Stomach (tissue), 19 donors: Measurements from ENCODE around the gene FHAD1. TPM values are rescaled to one million over a fixed set of nuclear protein-coding genes. Genes with fewer than 3 reads are reported as not detected.

Source experiments
- DNase-seq, 2 donors: peaks; one replicate each; pipeline versions ENCODE4 v3.0.0 to v3.0.0-alpha.2; 2013 to 2019
- H3K27ac ChIP-seq, 5 donors: fragments of 200-600 bp in 4 of 5; sonication (generic) in 4 of 5; one replicate each; pipeline ENCODE4 v1.5.1; 2013 to 2019; ENCODE audit warnings: mild to moderate bottlenecking in 1 of 5, moderate library complexity in 1 of 5
- H3K27me3 ChIP-seq, 3 donors: fragments of 200-600 bp; sonication (generic); one replicate each; pipeline ENCODE4 v1.5.1; 2017 to 2019; ENCODE audit warnings: mixed run types in 1 of 3
- H3K36me3 ChIP-seq, 4 donors: fragments of 200-600 bp; sonication (generic); 1 replicate in 3 of 4; 2 replicates in 1 of 4; pipeline ENCODE4 v1.5.1; 2016 to 2019
- H3K4me1 ChIP-seq, 4 donors: fragments of 200-600 bp; sonication (generic); one replicate each; pipeline ENCODE4 v1.5.1; 2016 to 2019
- H3K4me3 ChIP-seq, 4 donors: fragments of 200-600 bp; sonication (generic) in 3 of 4; one replicate each; pipeline ENCODE4 v1.5.1; 2016 to 2019; ENCODE audit warnings: mild to moderate bottlenecking in 1 of 4
- H3K9me3 ChIP-seq, 4 donors: fragments of 200-600 bp; sonication (generic); one replicate each; pipeline ENCODE4 v1.5.1; 2016 to 2019
- CTCF ChIP-seq, 7 experiments: fragments of 450-650 bp in 4 of 7; fragments of 200-600 bp in 3 of 7; sonication (generic) in 3 of 7; IDR thresholded peaks; one replicate each; pipeline ENCODE4 v1.5.1; 2016 to 2019; ENCODE audit warnings: antibody characterized with exemption in 7 of 7, control low read depth in 2 of 7, mild to moderate bottlenecking in 1 of 7
- EP300 ChIP-seq: sonication (generic); formaldehyde crosslinking; IDR thresholded peaks from one replicate; pipeline ENCODE4 v1.6.1; 2017; ENCODE audit warnings: antibody characterized with exemption
- POLR2A ChIP-seq, 4 donors: fragments of 450-650 bp; IDR thresholded peaks; one replicate each; pipeline ENCODE4 v1.6.1; 2016; ENCODE audit warnings: antibody characterized with exemption in 4 of 4, control low read depth in 2 of 4, mild to moderate bottlenecking in 1 of 4, moderate library complexity in 1 of 4
- POLR2AphosphoS5 ChIP-seq, 3 donors: sonication (generic); formaldehyde crosslinking; IDR thresholded peaks; one replicate each; pipeline ENCODE4 v1.6.1; 2016; ENCODE audit warnings: antibody characterized with exemption in 3 of 3
- WGBS, 5 donors: extraction: QIAGEN DNeasy Blood & Tissue Kit in 3 of 5; methylation state at CpG; one replicate each; pipeline versions ENCODE4 v1.1.5 to v1.1.7; 2013 to 2018; 5-methylcytosine and 5-hydroxymethylcytosine counted together
- intact Hi-C: fragments of 100-400 bp; cut with DNase I; formaldehyde crosslinking; loops from one replicate; pipeline ENCODE4 v1.15.1; 2023; ENCODE audit warnings: low total_unique reads
- long read RNA-seq, 10 donors: transcript quantifications; one replicate each; lab custom pipeline, GENCODE V29; 2026
- polyA plus RNA-seq, 3 donors: library from polyadenylated mRNA; stranded (reverse); fragments of 200-250 nt; gene quantifications; one replicate each; pipeline ENCODE4 v1.2.3, GENCODE V29; 2013
- total RNA-seq, 5 donors: library from RNA; depleted of rRNA; stranded (reverse); fragments of >200 nt; gene quantifications; one replicate each; pipeline versions ENCODE4 v1.1.0 to v1.2.3, GENCODE V29; 2014 to 2016
- donor health status: healthy with polysubstance abuse.
- donor health status: Bipolar disorder and iron deficiency.
- donor health status: healthy.

Gene FHAD1
- total RNA-seq (1 to 10 TPM in 2 of 5 donors, under 1 TPM in 1, not detected in 2; 0.45 to 5.1 (median 2.9) TPM), polyA plus RNA-seq (1 to 10 TPM in 2 of 3 donors, under 1 TPM in 1; 0.38 to 1.7 (median 1.1) TPM)
- long read RNA-seq, donor 1 = 0 reads
- long read RNA-seq, donor 2 = 0 reads
- long read RNA-seq, donor 3 = 0 reads
- long read RNA-seq, donor 4 = 0 reads
- long read RNA-seq, donor 5, full-length matches to known transcripts = 1 of 1 reads
- long read RNA-seq, donor 5, partial matches to known transcripts = 0 of 1 reads
- long read RNA-seq, donor 5, other reads (novel, unspliced or antisense) = 0 of 1 reads
- long read RNA-seq, donor 6 = 0 reads
- long read RNA-seq, donor 7, full-length matches to known transcripts = 1 of 1 reads
- long read RNA-seq, donor 7, partial matches to known transcripts = 0 of 1 reads
- long read RNA-seq, donor 7, other reads (novel, unspliced or antisense) = 0 of 1 reads
- long read RNA-seq, donor 8, full-length matches to known transcripts = 3 of 3 reads
- long read RNA-seq, donor 8, partial matches to known transcripts = 0 of 3 reads
- long read RNA-seq, donor 8, other reads (novel, unspliced or antisense) = 0 of 3 reads
- long read RNA-seq, donor 9 = 0 reads
- long read RNA-seq, donor 10 = 0 reads

- TF ChIP-seq CTCF (IDR thresholded peaks at IDR 0.05) = no peak
- TF ChIP-seq EP300 = no peak
- TF ChIP-seq POLR2A (IDR thresholded peaks at IDR 0.05) = no peak
- no peak for TF ChIP-seq POLR2AphosphoS5 (IDR thresholded peaks at IDR 0.05)
- Histone ChIP-seq H3K4me3 (peak within 1 kb of the TSS; percentile 53 to 65 (median 58)), H3K36me3 (no peaks in the 10 kb centered on the region), H3K4me1 (peaks cover 9 to 57% (median 32%) of the 10 kb centered on the region in 4 donors), H3K27me3 (peaks cover 0 to 8% (median 0%) of the 10 kb centered on the region in 3 donors), H3K9me3 (no peaks in the 10 kb centered on the region), H3K27ac (peak within 1 kb of the TSS in 4 of 5 donors; percentile 34 to 82 (median 62))
- DNase-seq = peak; percentile 78 to 93
- intact Hi-C loops = no loop called here
- 5 to 15% (median 7%) methylated on average over 19 to 55 of the region's 55 CpGs for WGBS, 5 donors
These were observed at the start of gene FHAD1 for GRCh38 chr1:15246960-15247614. Gene FHAD1, plus strand, starts transcription at chr1:15247223. Its CDS starts 4,562 bp downstream, at chr1:15251785.

DNA sequence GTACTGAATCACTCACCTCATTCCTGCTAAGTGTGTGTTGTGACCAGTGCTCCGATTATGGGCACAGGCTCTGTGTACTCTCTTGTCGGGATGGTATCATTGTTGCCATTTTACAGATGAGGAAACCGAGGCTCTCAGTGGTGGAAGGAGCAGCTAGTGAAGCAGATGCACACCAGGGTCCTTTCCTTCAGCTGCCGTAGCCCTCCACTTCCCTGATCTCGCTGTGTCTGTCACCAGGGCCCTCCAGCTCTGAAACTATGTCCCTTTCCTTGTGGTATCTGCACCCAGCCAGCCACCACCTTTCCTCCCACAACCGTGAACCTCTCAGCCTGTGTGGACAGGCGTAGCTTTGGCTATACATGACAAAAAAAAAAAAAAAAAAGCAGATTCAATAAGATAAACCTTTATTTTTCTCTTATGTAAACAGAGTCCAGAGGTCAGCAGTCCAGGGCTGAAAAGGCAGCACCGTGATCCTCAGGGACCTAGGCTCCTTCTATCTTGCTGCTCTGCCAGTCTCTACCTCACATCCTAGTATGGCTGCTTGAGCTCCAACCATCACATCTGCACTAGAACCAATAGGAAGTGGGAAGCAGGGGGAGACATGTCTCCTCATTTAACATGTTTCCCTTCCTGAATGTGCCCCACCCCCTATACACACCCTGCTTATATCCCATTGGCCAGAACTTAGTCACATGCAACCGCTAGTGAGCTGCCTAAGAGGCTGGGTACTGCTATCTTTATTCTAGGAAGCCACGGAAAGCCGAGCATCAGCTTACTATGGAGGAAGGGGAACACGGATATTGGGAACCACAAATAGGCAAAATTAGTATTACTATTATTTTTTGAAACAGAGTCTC, 49.2 kb upstream of the FHAD1 start:
- peaks cover 53 to 86% (median 69%) of the 10 kb centered on the region in 4 donors for H3K4me1 ChIP-seq
- peak overlapping the region; percentile 84 to 95 (median 90) for H3K27ac ChIP-seq

DNA sequence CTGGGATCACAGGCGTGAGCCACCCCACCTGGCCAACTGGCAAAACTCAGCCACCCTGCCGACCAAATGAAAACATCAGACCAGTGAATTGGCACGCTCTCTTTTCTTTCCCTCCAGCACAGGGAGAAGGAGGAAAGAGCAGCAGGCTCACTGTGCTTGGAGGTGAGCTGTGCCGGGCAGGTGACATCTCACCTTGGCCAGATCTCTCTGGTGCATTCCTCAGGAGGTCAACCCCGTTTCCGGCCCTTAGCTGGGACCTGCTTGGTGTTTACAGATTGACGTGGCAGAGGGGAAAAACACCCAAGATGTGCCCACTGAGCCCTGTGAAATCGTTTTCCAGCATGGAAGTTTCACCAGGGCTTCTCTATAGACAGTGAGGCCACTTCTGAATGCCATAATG, 48.3 kb upstream of the FHAD1 start:
- H3K4me1 ChIP-seq = peaks cover 56 to 87% (median 71%) of the 10 kb centered on the region in 4 donors
- peak in 1 of 2 donors; percentile 80 for DNase-seq
- no peaks in the 10 kb centered on the region for H3K27me3 ChIP-seq
- no peak for TF ChIP-seq CTCF (IDR thresholded peaks at IDR 0.05)
- peak in 2 of 3 donors; percentile 61 to 75 for TF ChIP-seq POLR2AphosphoS5 (IDR thresholded peaks at IDR 0.05)
- no peak for TF ChIP-seq POLR2A (IDR thresholded peaks at IDR 0.05)
- TF ChIP-seq EP300 = no peak
- 37 to 67% (median 47%) methylated on average over 8 of the region's 8 CpGs for WGBS, 5 donors
- no peaks in the 10 kb centered on the region for H3K9me3 ChIP-seq
- peaks cover 0 to 10% (median 0%) of the 10 kb centered on the region in 4 donors for H3K36me3 ChIP-seq
- H3K27ac ChIP-seq = peak overlapping the region; percentile 84 to 95 (median 90)
- no peak overlapping the region for H3K4me3 ChIP-seq
- intact Hi-C loops = loop anchor here (5.0 kb wide), 1 partner anchor 41 kb away; no protein-coding TSS in a partner anchor

More for the DNA sequence above, 49.2 kb upstream of the FHAD1 start:
- no peak for DNase-seq
- Histone ChIP-seq H3K4me3 (no peak overlapping the region), H3K36me3 (peaks cover 0 to 10% (median 0%) of the 10 kb centered on the region in 4 donors), H3K27me3 (no peaks in the 10 kb centered on the region), H3K9me3 (no peaks in the 10 kb centered on the region)
- intact Hi-C loops = loop anchor here (5.0 kb wide), 1 partner anchor 41 kb away; no protein-coding TSS in a partner anchor
- TF ChIP-seq EP300 (no peak), POLR2A (IDR thresholded peaks at IDR 0.05) (no peak), POLR2AphosphoS5 (IDR thresholded peaks at IDR 0.05) (no peak), CTCF (IDR thresholded peaks at IDR 0.05) (no peak)
- 52 to 64% (median 61%) methylated on average over 12 of the region's 12 CpGs for WGBS, 5 donors
